Measurements from ENCODE around the gene RECQL. TPM values are rescaled to one million over a fixed set of nuclear protein-coding genes. Genes with fewer than 3 reads are reported as not detected.

The RECQL gene
- total and polyA plus RNA-seq, 9 of the 15 experiments (the other 6 are each of a cell fraction or from before 2014, with no cell fraction given), result 22.2 to 44.7 (median 28.5) TPM

GRCh38 chr12:21538061-21538653, 36.7 kb upstream of the RECQL start:
- CTCF ChIA-PET (ENCODE audit: low intra/inter-chr PET ratio), result no interaction called here
- intact Hi-C loops (cut with micrococcal nuclease), result no loop called here

More at GRCh38 chr12:21538061-21538653, 36.7 kb upstream of the RECQL start:
- no peaks in the 10 kb centered on the region for H4K20me1 ChIP-seq (replicated peaks; ENCODE audit: control insufficient read depth, insufficient read depth, low read length)
- BruUV-seq (replicated peaks), result no TSS peak
- TF ChIP-seq TAF9B (IDR thresholded peaks at IDR 0.05; ENCODE audit: partially characterized antibody), result no peak
- TF ChIP-seq ZNF644 (tag; IDR thresholded peaks at IDR 0.05; ENCODE audit: low read depth), result no peak
- no peak for TF ChIP-seq HOMEZ (CRISPR knock-in tag; IDR thresholded peaks at IDR 0.05)
- TF ChIP-seq ETV6 (IDR thresholded peaks at IDR 0.05; ENCODE audit: borderline replicate concordance in 1 of 2, low read depth in 2 of 2, low read length in 1 of 2), result no peak
- no peak for TF ChIP-seq ETV6 (CRISPR knock-in tag; IDR thresholded peaks at IDR 0.05; ENCODE audit: borderline replicate concordance)
- no peak for TF ChIP-seq NR1H2 (CRISPR knock-in tag; IDR thresholded peaks at IDR 0.05)
- no peak for TF ChIP-seq CBX2 (IDR thresholded peaks at IDR 0.05; ENCODE audit: insufficient read depth, low read length, poor library complexity, severe bottlenecking)
- TF ChIP-seq MAFK (IDR thresholded peaks at IDR 0.05; ENCODE audit: low read length), result no peak
- no peak for TF ChIP-seq NFIX (CRISPR knock-in tag; IDR thresholded peaks at IDR 0.05; ENCODE audit: low read depth)
- no peak for TF ChIP-seq POLR3A (IDR thresholded peaks at IDR 0.05; ENCODE audit: borderline replicate concordance, extremely low read depth, insufficient read depth, insufficient read length)
- no peak for TF ChIP-seq ATF2 (CRISPR knock-in tag; IDR thresholded peaks at IDR 0.05)
- TF ChIP-seq PHF20 (IDR thresholded peaks at IDR 0.05; ENCODE audit: partially characterized antibody), result no peak
- no peak for TF ChIP-seq E2F3 (CRISPR knock-in tag; IDR thresholded peaks at IDR 0.05)
- no peak for TF ChIP-seq STAG1 (CRISPR knock-in tag; IDR thresholded peaks at IDR 0.05; ENCODE audit: borderline replicate concordance)
- in situ Hi-C loops (cut with MboI), result no loop called here
- 3% methylated on average over 5 of the region's 5 CpGs for WGBS (ENCODE audit: insufficient coverage, low coverage, missing lambda C conversion rate)
- H3K36me3 ChIP-seq (ENCODE audit: control insufficient read depth, insufficient read depth, low read length), result no peaks in the 10 kb centered on the region
- POLR2A ChIA-PET, result no interaction called here
- H3K27ac ChIP-seq (ENCODE audit: extremely low read depth, low read depth, low read length), result no peak overlapping the region
- H3K4me2 ChIP-seq (ENCODE audit: insufficient read depth, low read length), result no peak overlapping the region
- no peaks in the 10 kb centered on the region for H3K9me3 ChIP-seq (replicated peaks; ENCODE audit: control insufficient read depth, insufficient read depth, low read depth, low read length)
- H2AFZ ChIP-seq (ENCODE audit: low read depth, low read length), result no peak overlapping the region
- H3K4me3 ChIP-seq, result no peak overlapping the region
- H3K27me3 ChIP-seq (ENCODE audit: control insufficient read depth in 2 of 2, insufficient read depth in 2 of 2, low read length in 2 of 2), result peaks cover 0 to 4% of the 10 kb centered on the region in 2 experiments; a peak in 2 of 5 replicates
- no peak overlapping the region for H3K9ac ChIP-seq (ENCODE audit: insufficient read depth in 1 of 2, low read depth in 2 of 2, low read length in 2 of 2)
- no peaks in the 10 kb centered on the region for H3K9me1 ChIP-seq (ENCODE audit: control insufficient read depth, insufficient read depth, low read length)
- no peak for FAIRE-seq
- no peaks in the 10 kb centered on the region for H3K4me1 ChIP-seq (replicated peaks in 1 of 2; ENCODE audit: control insufficient read depth in 2 of 2, insufficient read depth in 2 of 2, low read length in 2 of 2)
- no peak for DNase-seq (ENCODE audit: extremely low read depth in 1 of 4, low spot score in 3 of 4)
- no peak for ATAC-seq
- no peaks in the 10 kb centered on the region for H3K79me2 ChIP-seq (ENCODE audit: control insufficient read depth, insufficient read depth, low read length)
